Liver (tissue), 9 donors: Measurements from ENCODE around the gene ADAM19. TPM values are rescaled to one million over a fixed set of nuclear protein-coding genes. Genes with fewer than 3 reads are reported as not detected.

ENCODE experiments used
- DNase-seq: peaks from one replicate; pipeline ENCODE4 v3.0.0-alpha.2; 2017; ENCODE audit warnings: low spot score
- H3K27ac ChIP-seq, 2 donors: one replicate each; pipeline ENCODE4 v1.7.0; 2013; ENCODE audit warnings: inconsistent platforms in 2 of 2, low read length in 2 of 2, control low read depth in 1 of 2, low read depth in 1 of 2, mild to moderate bottlenecking in 1 of 2
- H3K27me3 ChIP-seq, 4 donors: one replicate each; pipeline versions ENCODE4 v1.6.1 to v1.7.0; 2013; ENCODE audit warnings: low read length in 3 of 4, inconsistent platforms in 1 of 4, mild to moderate bottlenecking in 1 of 4, moderate library complexity in 1 of 4; ENCODE audit not compliant: control insufficient read depth in 4 of 4, insufficient read depth in 4 of 4
- H3K36me3 ChIP-seq, 4 donors: one replicate each; pipeline versions ENCODE4 v1.6.1 to v1.7.0; 2013; ENCODE audit warnings: low read length in 3 of 4, mild to moderate bottlenecking in 3 of 4, low read depth in 1 of 4, moderate library complexity in 1 of 4; ENCODE audit not compliant: control insufficient read depth in 4 of 4, insufficient read depth in 3 of 4
- H3K4me1 ChIP-seq, 4 donors: one replicate each; pipeline versions ENCODE4 v1.6.1 to v1.7.0; 2013; ENCODE audit warnings: low read length in 3 of 4, mild to moderate bottlenecking in 3 of 4, moderate library complexity in 1 of 4; ENCODE audit not compliant: control insufficient read depth in 4 of 4, insufficient read depth in 4 of 4
- H3K4me3 ChIP-seq, 3 donors: one replicate each; pipeline versions ENCODE4 v1.6.1 to v1.7.0; 2013; ENCODE audit warnings: low read length in 3 of 3, control low read depth in 1 of 3, low read depth in 1 of 3, mild to moderate bottlenecking in 1 of 3
- H3K9ac ChIP-seq, 2 donors: one replicate each; pipeline ENCODE4 v1.7.0; 2013; ENCODE audit warnings: low read length in 2 of 2, mild to moderate bottlenecking in 2 of 2, moderate library complexity in 2 of 2, control low read depth in 1 of 2, low read depth in 1 of 2
- H3K9me3 ChIP-seq, 4 donors: one replicate each; pipeline versions ENCODE4 v1.6.1 to v1.7.0; 2013; ENCODE audit warnings: low read length in 3 of 4; ENCODE audit not compliant: control insufficient read depth in 4 of 4
- ATF3 ChIP-seq: IDR thresholded peaks from 2 replicates; pipeline ENCODE4 v1.6.1; 2016; ENCODE audit warnings: antibody characterized with exemption
- CTCF ChIP-seq: fragments of 150-350 bp; IDR thresholded peaks from 2 replicates; pipeline ENCODE4 v1.5.1; 2017; ENCODE audit warnings: improper control_type of control experiment, low read depth, low read length; ENCODE audit not compliant: missing input control
- EGR1 ChIP-seq, 2 donors: IDR thresholded peaks; 2 replicates each; pipeline ENCODE4 v1.6.1; 2016 to 2018; ENCODE audit warnings: antibody characterized with exemption in 2 of 2, low read depth in 2 of 2
- FOXA1 ChIP-seq: IDR thresholded peaks from 2 replicates; pipeline ENCODE4 v1.6.1; 2016; ENCODE audit warnings: antibody characterized with exemption
- FOXA2 ChIP-seq: IDR thresholded peaks from 2 replicates; pipeline ENCODE4 v1.6.1; 2016; ENCODE audit warnings: antibody characterized with exemption
- GABPA ChIP-seq, 2 donors: IDR thresholded peaks in 1 of 2; conservative IDR thresholded peaks in 1 of 2; 2 replicates each; pipeline ENCODE4 v1.6.1; 2016; ENCODE audit warnings: antibody characterized with exemption in 2 of 2, mild to moderate bottlenecking in 1 of 2, moderate library complexity in 1 of 2
- HNF4A ChIP-seq, 2 donors: conservative IDR thresholded peaks; 2 replicates each; pipeline ENCODE4 v1.6.1; 2016; ENCODE audit warnings: antibody characterized with exemption in 2 of 2, mild to moderate bottlenecking in 2 of 2
- HNF4G ChIP-seq: IDR thresholded peaks from 2 replicates; pipeline ENCODE4 v1.6.1; 2016; ENCODE audit warnings: antibody characterized with exemption
- JUND ChIP-seq, 2 donors: IDR thresholded peaks; 2 replicates each; pipeline ENCODE4 v1.6.1; 2016; ENCODE audit warnings: antibody characterized with exemption in 2 of 2
- MAX ChIP-seq: IDR thresholded peaks from 2 replicates; pipeline ENCODE4 v1.6.1; 2016; ENCODE audit warnings: antibody characterized with exemption
- NR2F2 ChIP-seq: IDR thresholded peaks from 2 replicates; pipeline ENCODE4 v1.6.1; 2016; ENCODE audit warnings: antibody characterized with exemption
- RAD21 ChIP-seq, 2 donors: IDR thresholded peaks; 2 replicates each; pipeline ENCODE4 v1.6.1; 2016; ENCODE audit warnings: antibody characterized with exemption in 2 of 2, mild to moderate bottlenecking in 2 of 2
- REST ChIP-seq: IDR thresholded peaks from 2 replicates; pipeline ENCODE4 v1.6.1; 2016; ENCODE audit warnings: antibody characterized with exemption, mild to moderate bottlenecking
- RXRA ChIP-seq, 2 donors: IDR thresholded peaks; 2 replicates each; pipeline ENCODE4 v1.6.1; 2017 to 2018; ENCODE audit warnings: antibody characterized with exemption in 2 of 2, mild to moderate bottlenecking in 1 of 2
- SP1 ChIP-seq: IDR thresholded peaks from 2 replicates; pipeline ENCODE4 v1.6.1; 2018; ENCODE audit warnings: antibody characterized with exemption, mild to moderate bottlenecking
- TAF1 ChIP-seq: conservative IDR thresholded peaks from 2 replicates; pipeline ENCODE4 v1.6.1; 2016; ENCODE audit warnings: antibody characterized with exemption, mild to moderate bottlenecking
- YY1 ChIP-seq: IDR thresholded peaks from 2 replicates; pipeline ENCODE4 v1.6.1; 2016; ENCODE audit warnings: antibody characterized with exemption, mild to moderate bottlenecking
- WGBS: extraction: QIAGEN DNeasy Blood & Tissue Kit; methylation state at CpG from one replicate; pipeline ENCODE4 v1.1.7; 2013; 5-methylcytosine and 5-hydroxymethylcytosine counted together
- polyA plus RNA-seq, 2 donors: library from polyadenylated mRNA; stranded (reverse) in 1 of 2; unstranded in 1 of 2; fragments of 200-250 nt in 1 of 2; fragments of >200 nt in 1 of 2; fragmentation: Nextera tagmentation in 1 of 2; extraction: Ambion mirVana in 1 of 2; gene quantifications; one replicate each; pipeline versions ENCODE4 v1.2.1 to v1.2.3, GENCODE V29; 2013 to 2015
- total RNA-seq, 2 donors: library from RNA; depleted of rRNA; stranded (reverse); fragments of >200 nt; gene quantifications; one replicate each; pipeline ENCODE4 v1.2.3, GENCODE V29; 2014
- TF ChIP-seq, protein P1 (sequence below): IDR thresholded peaks from 2 replicates; pipeline ENCODE4 v1.6.1; 2016; ENCODE audit warnings: antibody characterized with exemption
- donor health status: healthy.
- donor health status: healthy.
- donor health status: healthy.
- donor health status: healthy.
- donor health status: healthy.

The ADAM19 gene
- total and polyA plus RNA-seq, 4 donors: 2.4 to 7.1 (median 2.9) TPM

DNA sequence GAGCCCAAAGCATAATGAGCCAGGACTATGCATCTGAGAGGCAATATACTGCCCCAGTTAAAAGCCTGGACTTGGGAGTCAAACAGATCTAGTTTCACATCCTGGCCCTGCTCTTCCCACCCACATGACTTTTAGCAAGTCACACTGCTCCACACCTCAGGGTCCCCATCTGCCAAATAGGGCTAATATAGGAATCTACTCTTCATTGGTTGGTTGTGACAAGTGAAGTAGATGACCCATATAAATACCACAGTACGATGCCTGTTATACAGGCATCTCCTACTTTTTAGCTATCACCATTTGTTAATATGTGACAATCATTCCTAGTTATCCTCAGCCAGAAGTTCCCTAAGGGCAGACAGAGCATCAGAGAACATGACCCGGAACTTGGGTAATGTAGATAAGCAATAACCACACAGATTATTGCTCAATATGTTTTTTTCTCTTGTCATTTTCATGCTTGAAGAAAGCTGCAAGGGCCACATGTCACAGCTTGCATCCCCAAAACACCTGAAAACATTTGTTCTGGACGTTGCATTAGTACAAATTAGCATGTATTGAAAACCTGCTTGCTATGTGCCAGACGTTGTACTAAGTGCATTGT lies 20.4 kb downstream of the ADAM19 start:
- Histone ChIP-seq H3K36me3 (no peaks in the 10 kb centered on the region), H3K4me1 (peaks cover 9 to 33% (median 29%) of the 10 kb centered on the region in 4 donors), H3K27me3 (no peaks in the 10 kb centered on the region), H3K9ac (no peak overlapping the region), H3K27ac (peak overlapping the region; percentile 68 to 93), H3K9me3 (no peaks in the 10 kb centered on the region), H3K4me3 (peak overlapping the region in 1 of 3 donors; percentile 13)
- 26% methylated on average over 4 of the region's 4 CpGs for WGBS
- DNase-seq: no peak
- TF ChIP-seq ATF3: peak; percentile 60
- peak; percentile 96 to 97 for TF ChIP-seq RXRA (IDR thresholded peaks at IDR 0.05)
- TF ChIP-seq REST: peak; percentile 32
- TF ChIP-seq FOXA2: peak; percentile 12
- TF ChIP-seq FOXA1: peak; percentile 26
- TF ChIP-seq EGR1 (IDR thresholded peaks at IDR 0.05; ENCODE audit: low read depth in 2 of 2): peak in 1 of 2 donors; percentile 80
- no peak for TF ChIP-seq CTCF
- TF ChIP-seq HNF4A (conservative IDR thresholded peaks at IDR 0.05): peak; percentile 84 to 87
- peak; percentile 97 for TF ChIP-seq MAX
- TF ChIP-seq, protein P1, sequence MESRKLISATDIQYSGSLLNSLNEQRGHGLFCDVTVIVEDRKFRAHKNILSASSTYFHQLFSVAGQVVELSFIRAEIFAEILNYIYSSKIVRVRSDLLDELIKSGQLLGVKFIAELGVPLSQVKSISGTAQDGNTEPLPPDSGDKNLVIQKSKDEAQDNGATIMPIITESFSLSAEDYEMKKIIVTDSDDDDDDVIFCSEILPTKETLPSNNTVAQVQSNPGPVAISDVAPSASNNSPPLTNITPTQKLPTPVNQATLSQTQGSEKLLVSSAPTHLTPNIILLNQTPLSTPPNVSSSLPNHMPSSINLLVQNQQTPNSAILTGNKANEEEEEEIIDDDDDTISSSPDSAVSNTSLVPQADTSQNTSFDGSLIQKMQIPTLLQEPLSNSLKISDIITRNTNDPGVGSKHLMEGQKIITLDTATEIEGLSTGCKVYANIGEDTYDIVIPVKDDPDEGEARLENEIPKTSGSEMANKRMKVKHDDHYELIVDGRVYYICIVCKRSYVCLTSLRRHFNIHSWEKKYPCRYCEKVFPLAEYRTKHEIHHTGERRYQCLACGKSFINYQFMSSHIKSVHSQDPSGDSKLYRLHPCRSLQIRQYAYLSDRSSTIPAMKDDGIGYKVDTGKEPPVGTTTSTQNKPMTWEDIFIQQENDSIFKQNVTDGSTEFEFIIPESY: peak; percentile 34
- peak; percentile 65 for TF ChIP-seq YY1
- peak in 1 of 2 donors; percentile 76 for TF ChIP-seq JUND (IDR thresholded peaks at IDR 0.05)
- TF ChIP-seq SP1: peak; percentile 87
- TF ChIP-seq RAD21 (IDR thresholded peaks at IDR 0.05): peak; percentile 40 to 52
- peak; percentile 47 for TF ChIP-seq HNF4G
- TF ChIP-seq GABPA (IDR thresholded peaks at IDR 0.05 in 1 of 2, conservative IDR thresholded peaks at IDR 0.05 in 1 of 2): peak; percentile 50 to 74
- no peak for TF ChIP-seq TAF1
- peak; percentile 80 for TF ChIP-seq NR2F2
